NK-92 (cell line): ENCODE measurements around the gene OSCAR.

ENCODE experiments used
- DNase-seq: peaks from one replicate; lab custom pipeline; 2025; ENCODE audit not compliant: unreplicated experiment; lab: John Stamatoyannopoulos, UW

OSCAR gene

GRCh38 chr19:54095136-54095858 is 5.3 kb downstream of the OSCAR start:
- DNase-seq = no peak

GRCh38 chr19:54094426-54095000 is 6.1 kb downstream of the OSCAR start:
- DNase-seq = no peak

- no peak for DNase-seq
Measured at GRCh38 chr19:54084410-54084809, 16.2 kb downstream of the OSCAR start.

GRCh38 chr19:54081032-54081431 is 19.6 kb downstream of the OSCAR start, which contains the start of gene TARM1:
TARM1 (minus strand) TSS chr19:54081365; CDS start chr19:54081340, 25 bp downstream.
- DNase-seq = no peak

- DNase-seq = no peak
Measured at GRCh38 chr19:54077334-54077733, 23.3 kb downstream of the OSCAR start.

- DNase-seq = no peak
Measured at GRCh38 chr19:54074851-54075250, 25.8 kb downstream of the OSCAR start.

GRCh38 chr19:54073829-54074228 is 26.8 kb downstream of the OSCAR start:
- no peak for DNase-seq

GRCh38 chr19:54069470-54069869 is 31.1 kb downstream of the OSCAR start:
- DNase-seq = no peak

- no peak for DNase-seq
Measured at GRCh38 chr19:54063350-54064116, 37.1 kb downstream of the OSCAR start, which contains the start of gene VSTM1. VSTM1 (minus strand) TSS chr19:54063897; CDS start chr19:54063777, 120 bp downstream.

- no peak for DNase-seq
Measured at GRCh38 chr19:54062643-54063042, 38.0 kb downstream of the OSCAR start.

- no peak for DNase-seq
Measured at GRCh38 chr19:54047616-54048015, 53.0 kb downstream of the OSCAR start.

GRCh38 chr19:54045771-54046170 is 54.8 kb downstream of the OSCAR start:
- DNase-seq = no peak
